CD4-positive, alpha-beta T cell treated with Interleukin-4 for 1 hour (primary cell): ENCODE measurements around the gene ABHD17C.
"Not testable (repeated sequence)": the region's sequence is repeated elsewhere in the genome, so short reads cannot be mapped to it uniquely, and the experiment has no call there.

Experiments used
- DNase-seq, 2 donors: peaks; one replicate each; pipeline ENCODE4 v3.0.0-alpha.2; 2020 to 2022

The ABHD17C gene

DNA sequence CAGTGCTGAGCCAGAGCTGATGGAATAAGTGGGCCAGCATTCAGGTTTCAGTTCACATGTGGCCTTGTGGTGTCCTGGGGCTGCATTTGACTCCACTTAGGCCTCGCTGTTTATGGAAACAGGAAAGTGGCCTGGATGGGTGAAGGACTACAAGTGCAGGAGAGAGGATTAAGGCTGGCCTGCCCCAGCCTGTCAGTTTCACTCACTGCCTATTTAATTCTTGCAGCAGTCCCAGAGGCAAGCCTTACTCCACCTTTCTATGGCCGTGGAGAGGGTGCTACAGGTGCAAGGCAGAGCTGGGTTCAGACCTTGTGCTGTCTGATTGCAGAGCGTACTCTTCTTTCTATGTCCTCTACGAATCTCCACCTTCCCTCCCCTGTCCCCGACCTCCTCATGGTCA lies 37.7 kb downstream of the ABHD17C start:
- DNase-seq: no peak

DNA sequence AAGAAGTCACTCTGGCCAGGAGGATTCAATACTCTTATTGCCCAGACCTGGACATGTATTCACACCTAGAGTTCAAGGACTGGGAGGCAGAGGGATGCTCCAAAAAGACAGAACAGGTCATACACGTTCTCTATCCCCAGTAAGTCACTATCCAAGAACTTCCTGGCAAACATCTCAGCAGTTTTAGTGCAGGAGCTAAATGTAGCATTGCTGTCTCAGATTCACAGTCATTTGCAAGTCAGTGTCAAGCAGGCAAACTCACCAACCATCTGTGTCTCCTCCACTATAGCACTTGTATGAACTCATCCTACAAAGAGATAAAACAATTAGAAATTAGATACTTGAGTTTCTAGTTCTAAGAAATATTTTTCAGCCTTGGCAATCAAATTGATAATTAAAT lies 38.4 kb downstream of the ABHD17C start:
- DNase-seq: no peak

- DNase-seq: no peak
Observed at GRCh38 chr15:80735344-80735743, 40.2 kb downstream of the ABHD17C start.

GRCh38 chr15:80736560-80736959 lies 41.5 kb downstream of the ABHD17C start:
- no peak for DNase-seq

DNA sequence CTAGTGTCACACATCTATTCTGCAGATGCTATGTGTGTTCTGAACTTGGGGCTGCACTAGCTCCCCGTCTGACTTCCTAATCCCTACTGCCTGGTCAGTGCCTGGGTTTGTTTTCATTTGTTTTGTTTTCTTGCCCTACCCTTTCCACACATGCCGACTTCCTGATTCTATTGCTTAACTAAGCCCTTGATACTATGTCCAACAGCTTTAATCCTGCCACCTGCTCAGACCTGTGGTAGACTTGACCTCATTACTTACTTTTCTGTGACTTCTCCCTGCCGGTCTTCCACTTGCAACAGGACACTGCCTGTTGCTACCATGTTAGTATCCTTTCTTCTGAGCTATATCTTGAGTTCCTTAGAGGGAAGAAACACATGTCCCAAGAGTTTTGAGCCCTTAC lies 44.8 kb downstream of the ABHD17C start:
- no peak for DNase-seq

DNA sequence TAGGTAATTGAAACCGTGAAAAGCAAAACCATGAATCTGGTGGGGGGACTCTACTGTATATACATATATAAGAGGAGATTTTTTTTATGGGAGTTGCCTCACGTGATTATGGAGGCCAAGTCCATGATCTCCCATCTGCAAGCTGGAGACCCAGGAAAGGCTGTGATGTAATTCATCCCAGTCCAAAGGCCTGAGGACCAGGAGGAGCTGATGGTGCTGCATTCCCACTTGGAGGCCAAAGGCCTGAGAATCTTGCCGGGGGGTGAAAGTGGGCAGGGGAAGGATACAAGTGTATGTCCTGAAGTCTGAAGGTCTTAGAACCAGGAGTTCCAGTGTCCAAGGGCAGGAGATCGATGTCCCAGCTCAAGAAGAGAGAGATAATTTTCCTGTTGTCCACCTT lies 47.0 kb downstream of the ABHD17C start:
- DNase-seq: no peak

GRCh38 chr15:80743189-80743833 lies 48.2 kb downstream of the ABHD17C start:
- no peak for DNase-seq

GRCh38 chr15:80744415-80744814 lies 49.3 kb downstream of the ABHD17C start:
- no peak for DNase-seq

DNA sequence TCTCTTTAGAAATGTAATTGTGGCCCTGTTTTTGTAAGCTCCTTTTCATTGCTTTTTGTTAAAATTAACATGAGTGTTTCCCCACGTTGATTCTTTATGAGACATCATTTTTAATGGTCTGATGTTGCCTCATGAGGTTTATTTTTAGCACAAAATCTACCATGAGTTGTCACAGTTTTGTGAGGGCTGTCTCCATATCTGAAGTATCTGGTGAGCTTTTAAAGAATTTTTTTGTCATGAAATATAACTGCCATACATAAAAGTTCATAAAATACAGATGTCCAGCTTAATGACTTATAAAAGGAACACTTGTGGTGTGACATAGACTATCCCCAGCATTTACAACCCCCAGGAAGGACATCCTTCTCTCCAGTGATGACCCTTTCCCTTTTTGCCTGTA lies 49.7 kb downstream of the ABHD17C start:
- DNase-seq: no peak

DNA sequence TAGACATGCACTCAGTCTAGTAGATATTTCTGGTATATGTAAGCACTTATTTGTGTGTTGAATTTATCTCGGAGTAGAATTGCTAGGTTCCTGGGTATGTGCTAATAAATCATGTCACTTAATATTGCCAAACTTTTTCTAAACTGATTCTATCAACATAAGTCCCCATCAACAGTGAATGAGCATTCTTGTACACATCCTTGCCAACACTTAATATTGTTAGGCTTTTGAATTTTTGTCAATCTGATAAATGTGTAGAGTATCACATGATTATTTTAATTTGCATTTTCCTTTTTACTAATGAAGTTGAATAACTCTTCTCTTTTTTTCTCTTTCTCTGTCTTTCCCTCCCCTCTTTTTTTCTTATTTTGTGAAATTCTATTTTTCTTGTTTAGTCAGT lies 50.8 kb downstream of the ABHD17C start:
- no peak for DNase-seq

GRCh38 chr15:80747317-80748053 lies 52.4 kb downstream of the ABHD17C start:
- DNase-seq: no peak

DNA sequence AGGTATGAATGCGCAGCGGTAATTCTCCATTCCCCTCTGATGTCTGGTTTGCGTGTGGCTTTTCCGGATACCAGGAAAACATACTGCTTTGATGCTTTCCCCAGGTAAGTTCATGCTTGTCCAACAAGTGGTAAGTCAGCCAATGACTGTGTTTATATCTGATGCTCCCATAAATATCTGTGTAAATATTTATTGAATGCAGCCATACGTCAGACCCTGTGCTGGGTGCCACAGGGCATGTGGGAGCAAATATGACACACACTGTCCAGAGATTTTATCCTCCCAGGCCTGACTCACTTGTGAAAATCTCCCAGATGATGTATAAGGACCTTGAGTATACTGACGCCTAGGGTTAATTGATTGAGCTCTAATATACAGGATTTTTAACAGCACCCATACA lies 54.5 kb downstream of the ABHD17C start:
- no peak for DNase-seq

GRCh38 chr15:80750575-80750974 lies 55.5 kb downstream of the ABHD17C start:
- no peak for DNase-seq

DNA sequence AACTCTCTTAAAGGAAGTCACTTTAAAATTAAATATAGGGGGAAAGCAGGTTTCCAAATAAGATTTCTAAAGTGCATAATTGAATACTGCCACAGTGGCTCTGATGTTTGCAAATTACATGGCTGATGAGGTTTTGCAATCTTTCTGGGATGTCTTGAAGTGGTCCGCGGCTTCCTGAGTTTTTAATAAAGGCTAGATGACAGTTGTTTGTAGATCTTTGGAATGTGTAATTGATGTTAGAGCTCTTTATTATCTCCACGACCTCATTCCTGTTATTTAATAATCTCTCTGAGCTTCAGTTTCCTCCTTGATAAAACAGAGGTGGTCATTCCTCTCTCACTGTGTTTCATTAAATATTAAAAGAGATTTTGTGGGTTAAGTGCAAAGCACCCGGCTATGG lies 57.1 kb downstream of the ABHD17C start:
- no peak for DNase-seq

DNA sequence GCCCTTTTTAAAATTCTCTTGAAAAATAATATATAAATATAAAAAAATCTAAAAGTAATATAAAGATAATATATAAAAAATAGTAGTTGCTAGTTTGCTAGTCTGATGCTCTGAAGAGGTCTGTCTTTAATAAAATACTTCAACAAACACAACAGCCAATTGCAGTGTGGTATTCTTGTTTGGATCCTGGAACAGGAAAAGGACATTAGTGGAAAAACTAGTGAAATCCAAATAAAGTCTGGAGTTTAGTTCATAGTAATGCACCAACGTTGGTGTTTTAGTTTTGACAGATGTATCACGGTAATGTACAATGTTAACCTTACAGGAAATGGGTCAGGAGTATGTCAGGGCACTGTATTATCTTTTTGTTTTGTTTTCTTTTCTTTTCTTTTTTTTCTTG lies 58.1 kb downstream of the ABHD17C start:
- DNase-seq: no peak

GRCh38 chr15:80754014-80754413 lies 58.9 kb downstream of the ABHD17C start:
- no peak for DNase-seq

GRCh38 chr15:80755885-80756284 lies 60.8 kb downstream of the ABHD17C start:
- DNase-seq: peak in 1 of 2 donors; percentile 15

DNA sequence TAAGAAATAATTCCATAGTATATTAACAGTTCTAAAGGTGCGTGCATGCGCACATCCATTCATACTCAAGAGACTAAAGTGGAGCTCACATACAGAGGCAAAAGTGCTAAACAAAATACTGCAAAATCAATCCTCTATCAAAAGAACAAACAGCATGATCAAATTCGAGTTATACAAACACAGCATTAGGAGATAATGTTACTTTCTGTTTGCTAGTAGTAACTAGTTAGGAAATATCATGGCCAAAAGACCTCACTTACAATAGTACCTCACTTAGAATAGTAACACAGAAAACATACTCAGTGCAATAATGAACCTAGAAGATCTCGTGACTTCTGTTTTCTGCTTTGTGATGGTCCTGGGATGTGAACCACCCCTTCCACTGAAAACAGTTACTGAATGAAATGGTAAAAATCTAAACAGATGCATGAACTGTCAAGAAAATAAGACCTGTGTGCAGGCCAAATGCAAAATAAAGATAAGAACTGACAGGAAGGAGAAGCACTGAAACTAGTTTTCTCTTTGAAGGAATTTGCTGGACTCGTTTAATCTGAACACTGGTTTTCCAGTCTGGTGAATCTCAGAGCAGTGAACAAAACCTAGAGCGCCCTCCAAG lies 63.1 kb downstream of the ABHD17C start:
- DNase-seq: no peak

GRCh38 chr15:80760960-80761359 lies 65.8 kb downstream of the ABHD17C start:
- DNase-seq: no peak

- DNase-seq: no peak
Observed at GRCh38 chr15:80761754-80762153, 66.6 kb downstream of the ABHD17C start.

GRCh38 chr15:80763235-80763634 lies 68.1 kb downstream of the ABHD17C start:
- DNase-seq: not testable (repeated sequence)

DNA sequence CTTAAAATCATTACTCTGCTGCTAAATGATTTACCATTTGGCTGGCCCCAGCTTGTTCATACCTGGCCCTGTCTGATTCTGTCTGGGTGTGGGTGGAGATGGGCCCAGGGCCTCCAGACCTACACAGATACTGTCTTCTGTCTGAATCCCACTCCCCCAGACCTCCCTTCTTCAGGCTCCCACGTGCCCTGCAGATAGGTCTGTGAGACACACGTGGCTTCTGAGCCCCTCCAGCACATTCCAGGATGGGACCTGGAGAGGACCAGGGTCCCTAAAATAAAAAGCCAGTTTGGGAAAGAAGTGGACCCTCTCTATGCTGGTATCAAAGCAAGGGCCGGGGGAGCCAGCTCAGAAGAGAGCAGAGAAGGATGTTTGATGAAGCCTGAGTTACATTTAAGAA lies 69.4 kb downstream of the ABHD17C start:
- no peak for DNase-seq

DNA sequence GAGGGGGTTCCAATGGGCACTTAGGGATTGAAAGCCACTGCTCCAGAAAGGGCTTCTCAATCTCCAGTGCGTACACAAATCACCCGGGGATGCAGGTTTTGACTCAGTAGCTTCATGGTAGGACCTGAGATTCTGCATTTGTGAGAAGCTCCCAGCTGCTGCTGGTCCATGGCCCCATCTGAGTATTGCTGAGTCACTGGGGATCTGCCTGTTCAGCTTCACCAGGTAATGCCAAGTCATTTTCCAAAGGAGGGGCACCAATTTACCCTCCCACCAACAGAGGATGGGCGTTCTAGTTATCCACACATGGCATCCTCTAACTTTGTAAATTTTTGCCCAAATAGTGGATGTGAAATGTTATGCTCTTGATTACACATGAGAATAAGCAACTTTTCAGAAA lies 71.2 kb downstream of the ABHD17C start:
- no peak for DNase-seq

DNA sequence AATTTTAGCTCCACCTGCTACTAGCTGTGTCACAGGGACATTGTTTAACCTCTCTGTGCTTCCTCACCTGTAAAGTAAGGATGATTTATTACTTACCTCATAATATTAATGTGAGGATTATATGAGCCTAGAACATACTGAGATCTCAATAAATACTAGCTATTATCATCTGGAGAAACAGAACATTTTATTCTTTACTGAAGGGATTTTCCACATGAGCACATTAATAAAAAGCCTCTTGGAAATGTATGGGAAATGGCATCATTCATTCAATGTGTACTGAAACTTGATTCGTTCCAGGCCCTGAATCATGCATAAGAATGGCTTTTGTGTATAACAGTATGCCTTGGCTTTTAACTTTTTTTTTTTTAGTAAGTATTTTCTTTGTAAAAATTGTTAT lies 73.0 kb downstream of the ABHD17C start:
- DNase-seq: no peak
